H1 (cell line): ENCODE measurements around the gene GRAMD1B. TPM values are rescaled to one million over a fixed set of nuclear protein-coding genes. Genes with fewer than 3 reads are reported as not detected.

Experiments used
- CTCF ChIA-PET: fragments of 300-600 bp; sonication (Branson Sonifier 250); formaldehyde crosslinking; loops from one replicate; lab custom pipeline; 2021; ENCODE audit not compliant: partially characterized antibody; lab: Charles Lee
- POLR2A ChIA-PET: fragments of 300-600 bp; sonication (Branson Sonifier 250); formaldehyde crosslinking; loops from one replicate; lab custom pipeline; 2021; ENCODE audit warnings: inconsistent platforms; ENCODE audit not compliant: partially characterized antibody; lab: Charles Lee
- DNase-seq, 2 experiments: peaks; one replicate each; pipeline versions ENCODE4 v3.0.0 to v3.0.0-alpha.2; 2010 to 2022; ENCODE audit warnings: low spot score in 2 of 2, low read depth in 1 of 2, mixed read lengths in 1 of 2
- FAIRE-seq: peaks from 2 replicates; lab custom pipeline; 2011; peaks lifted over from hg19 to GRCh38; lab: Jason Lieb, UNC
- H2AFZ ChIP-seq: 2 replicates; pipeline ENCODE4 v1.8.1; 2012; ENCODE audit warnings: low read length, inconsistent platforms
- H2AK5ac ChIP-seq: 2 replicates; pipeline ENCODE4 v1.6.1; 2013; ENCODE audit warnings: low read depth, low read length
- H2BK120ac ChIP-seq: replicated peaks from 2 replicates; pipeline ENCODE3; 2013; ENCODE audit warnings: low read depth, low read length, inconsistent platforms
- H2BK12ac ChIP-seq: 2 replicates; pipeline ENCODE4 v1.6.1; 2013; ENCODE audit warnings: low read depth, low read length
- H2BK15ac ChIP-seq: 2 replicates; pipeline ENCODE4 v1.6.1; 2013; ENCODE audit warnings: low read length
- H2BK20ac ChIP-seq: 2 replicates; pipeline ENCODE4 v1.6.1; 2013; ENCODE audit warnings: low read length
- H2BK5ac ChIP-seq: 2 replicates; pipeline ENCODE4 v1.6.1; 2013; ENCODE audit warnings: low read depth, low read length
- H3K14ac ChIP-seq: 2 replicates; pipeline ENCODE4 v1.6.1; 2013; ENCODE audit warnings: inconsistent platforms; ENCODE audit not compliant: insufficient read length
- H3K18ac ChIP-seq: 2 replicates; pipeline ENCODE4 v1.6.1; 2013; ENCODE audit warnings: low read length; ENCODE audit errors: extremely low read depth
- H3K23ac ChIP-seq: 2 replicates; pipeline ENCODE4 v1.6.1; 2013; ENCODE audit warnings: inconsistent platforms; ENCODE audit not compliant: insufficient read length
- H3K23me2 ChIP-seq: 2 replicates; pipeline ENCODE4 v1.6.1; 2013; ENCODE audit warnings: low read depth, low read length
- H3K27ac ChIP-seq: 2 replicates; pipeline ENCODE4 v1.6.1; 2011; ENCODE audit warnings: low read depth, low read length, inconsistent platforms
- H3K27me3 ChIP-seq, 4 experiments: replicated peaks in 1 of 4; 1 replicate in 1 of 4; 2 replicates in 3 of 4; pipeline versions ENCODE4 v1.6.1 to v1.8.1; 2011 to 2013; ENCODE audit warnings: low read length in 3 of 4, mild to moderate bottlenecking in 3 of 4, inconsistent platforms in 2 of 4, mixed read lengths in 2 of 4, moderate library complexity in 1 of 4; ENCODE audit not compliant: control insufficient read depth in 3 of 4, insufficient read depth in 3 of 4; ENCODE audit errors: extremely low read depth in 1 of 4
- H3K36me3 ChIP-seq, 4 experiments: 2 replicates each; pipeline versions ENCODE4 v1.6.1 to v1.8.1; 2011 to 2013; ENCODE audit warnings: mild to moderate bottlenecking in 4 of 4, low read length in 3 of 4, moderate library complexity in 2 of 4, control low read depth in 1 of 4, inconsistent platforms in 1 of 4; ENCODE audit not compliant: insufficient read depth in 4 of 4, control insufficient read depth in 2 of 4
- H3K4ac ChIP-seq: replicated peaks from 2 replicates; pipeline ENCODE3; 2013; ENCODE audit warnings: low read length, low read depth, mixed read lengths, inconsistent platforms; ENCODE audit not compliant: insufficient read length
- H3K4me1 ChIP-seq, 4 experiments: replicated peaks in 1 of 4; 1 replicate in 1 of 4; 2 replicates in 3 of 4; pipeline versions ENCODE4 v1.6.1 to v1.8.1; 2011 to 2013; ENCODE audit warnings: low read length in 3 of 4, inconsistent platforms in 2 of 4, mixed read lengths in 1 of 4; ENCODE audit not compliant: insufficient read depth in 4 of 4, control insufficient read depth in 3 of 4
- H3K4me2 ChIP-seq, 2 experiments: 2 replicates each; pipeline versions ENCODE4 v1.6.1 to v1.8.1; 2011 to 2013; ENCODE audit warnings: low read depth in 2 of 2, low read length in 2 of 2, control low read depth in 1 of 2, inconsistent platforms in 1 of 2, mild to moderate bottlenecking in 1 of 2; ENCODE audit not compliant: insufficient read depth in 1 of 2
- H3K4me3 ChIP-seq, 4 experiments: fragments of 200-600, 300-600 bp in 1 of 4; sonication (generic), shearing (Covaris generic), sonication (Bioruptor Twin) in 1 of 4; 2 replicates each; pipeline versions ENCODE4 v1.5.1 to v1.8.1; 2011 to 2016; ENCODE audit warnings: low read length in 4 of 4, low read depth in 3 of 4, control low read depth in 2 of 4, inconsistent platforms in 2 of 4, mild to moderate bottlenecking in 2 of 4, mixed read lengths in 1 of 4, moderate library complexity in 1 of 4; ENCODE audit not compliant: insufficient read depth in 2 of 4; ENCODE audit errors: extremely low read depth in 1 of 4
- H3K56ac ChIP-seq: replicated peaks from 2 replicates; pipeline ENCODE3; 2013; ENCODE audit warnings: low read depth, mild to moderate bottlenecking, mixed read lengths, low read length, inconsistent platforms; ENCODE audit not compliant: insufficient read length
- H3K79me1 ChIP-seq: 2 replicates; pipeline ENCODE4 v1.6.1; 2013; ENCODE audit warnings: low read depth, low read length, control low read depth
- H3K79me2 ChIP-seq, 2 experiments: 2 replicates each; pipeline versions ENCODE4 v1.6.1 to v1.8.1; 2012 to 2013; ENCODE audit warnings: low read length in 2 of 2, mild to moderate bottlenecking in 2 of 2, inconsistent platforms in 1 of 2; ENCODE audit not compliant: insufficient read depth in 2 of 2, control insufficient read depth in 1 of 2
- H3K9ac ChIP-seq, 4 experiments: replicated peaks in 1 of 4; 1 replicate in 1 of 4; 2 replicates in 3 of 4; pipeline versions ENCODE4 v1.6.1 to v1.8.1; 2011 to 2013; ENCODE audit warnings: low read depth in 3 of 4, low read length in 3 of 4, control low read depth in 2 of 4, mild to moderate bottlenecking in 2 of 4, moderate library complexity in 2 of 4, inconsistent platforms in 1 of 4; ENCODE audit errors: extremely low read depth in 1 of 4
- H3K9me3 ChIP-seq, 2 experiments: 2 replicates each; pipeline versions ENCODE4 v1.6.1 to v1.8.1; 2012 to 2013; ENCODE audit warnings: mild to moderate bottlenecking in 2 of 2, moderate library complexity in 2 of 2, control low read depth in 1 of 2, inconsistent platforms in 1 of 2, low read depth in 1 of 2, low read length in 1 of 2, mixed read lengths in 1 of 2; ENCODE audit not compliant: insufficient read depth in 2 of 2
- H4K20me1 ChIP-seq, 2 experiments: replicated peaks in 1 of 2; 2 replicates each; pipeline versions ENCODE3 to v1.8.1; 2011 to 2013; ENCODE audit warnings: inconsistent platforms in 2 of 2, low read length in 2 of 2, mild to moderate bottlenecking in 1 of 2; ENCODE audit not compliant: insufficient read depth in 2 of 2, control insufficient read depth in 1 of 2
- H4K5ac ChIP-seq: 2 replicates; pipeline ENCODE4 v1.6.1; 2013; ENCODE audit warnings: low read length, low read depth, mixed read lengths, inconsistent platforms; ENCODE audit not compliant: insufficient read length
- H4K8ac ChIP-seq: 2 replicates; pipeline ENCODE4 v1.8.0; 2013; ENCODE audit warnings: mild to moderate bottlenecking, moderate library complexity, low read length, inconsistent platforms; ENCODE audit not compliant: insufficient read depth; ENCODE audit errors: extremely low read depth
- H4K91ac ChIP-seq: replicated peaks from 2 replicates; pipeline ENCODE3; 2013; ENCODE audit warnings: low read length, mixed read lengths, inconsistent platforms; ENCODE audit not compliant: insufficient read length
- BACH1 ChIP-seq: IDR thresholded peaks from 2 replicates; pipeline ENCODE4 v1.6.1; 2012; ENCODE audit warnings: low read length, improper control_type of control experiment
- CEBPB ChIP-seq: IDR thresholded peaks from 2 replicates; pipeline ENCODE4 v1.6.1; 2012; ENCODE audit warnings: low read depth, low read length
- CTBP2 ChIP-seq: IDR thresholded peaks from 2 replicates; pipeline ENCODE4 v1.7.0; 2011; ENCODE audit warnings: borderline replicate concordance, mild to moderate bottlenecking, moderate library complexity, mixed read lengths, low read length; ENCODE audit not compliant: insufficient read depth, insufficient read length
- KDM4A ChIP-seq: IDR thresholded peaks from one replicate; pipeline ENCODE4 v1.7.1; 2012; ENCODE audit warnings: low read depth, mild to moderate bottlenecking, moderate library complexity, low read length, inconsistent platforms; ENCODE audit not compliant: severe bottlenecking
- KDM5A ChIP-seq: fragments of 200-600 bp; IDR thresholded peaks from 2 replicates; pipeline ENCODE4 v1.7.1; 2012; ENCODE audit warnings: mild to moderate bottlenecking, low read length, inconsistent platforms, mixed read lengths
- NANOG ChIP-seq: IDR thresholded peaks from 2 replicates; pipeline ENCODE4 v1.6.1; 2011; ENCODE audit warnings: low read length, low read depth, mild to moderate bottlenecking, inconsistent platforms; ENCODE audit not compliant: insufficient read depth, poor library complexity, severe bottlenecking
- POU5F1 ChIP-seq: IDR thresholded peaks from 2 replicates; pipeline ENCODE4 v1.6.1; 2011; ENCODE audit warnings: low read depth, mild to moderate bottlenecking, low read length, moderate library complexity
- RNF2 ChIP-seq: fragments of 200-900, 300-1000 bp; sonication (generic); IDR thresholded peaks from 2 replicates; pipeline ENCODE4 v1.7.1; 2016; ENCODE audit warnings: borderline replicate concordance, low read depth, mild to moderate bottlenecking, antibody characterized with exemption, low read length; ENCODE audit not compliant: poor library complexity, severe bottlenecking; ENCODE audit errors: missing control alignments
- SAP30 ChIP-seq: fragments of 300-600 bp; sonication (generic); IDR thresholded peaks from 2 replicates; pipeline ENCODE4 v1.7.1; 2012; ENCODE audit warnings: low read length, moderate library complexity, mild to moderate bottlenecking, inconsistent platforms; ENCODE audit not compliant: insufficient read depth, insufficient replicate concordance
- ZNF274 ChIP-seq: IDR thresholded peaks from 2 replicates; pipeline ENCODE4 v1.7.0; 2012; ENCODE audit warnings: low read length, borderline replicate concordance; ENCODE audit errors: extremely low read depth
- WGBS, 2 experiments: shearing (Covaris generic) in 1 of 2; methylation state at CpG; one replicate each; pipeline versions ENCODE4 v1.1.6 to v1.1.7; 2013 to 2015; ENCODE audit warnings: low lambda C conversion rate in 2 of 2, mixed read lengths in 2 of 2, inconsistent platforms in 1 of 2, low coverage in 1 of 2, missing lambda C conversion rate in 1 of 2; ENCODE audit not compliant: insufficient replicate concordance in 2 of 2, insufficient coverage in 1 of 2, insufficient read length in 1 of 2; ENCODE audit errors: extremely low coverage in 1 of 2, missing lambda C conversion rate in 1 of 2; 5-methylcytosine and 5-hydroxymethylcytosine counted together
- polyA plus RNA-seq, 7 experiments: library from polyadenylated mRNA; depleted of rRNA in 3 of 7; stranded (reverse) in 5 of 7; unstranded in 2 of 7; fragments of >200 nt in 5 of 7; fragments of 200-250 nt in 2 of 7; gene quantifications; 1 replicate in 5 of 7; 2 replicates in 1 of 7; 4 replicates in 1 of 7; pipeline versions ENCODE4 v1.2.1 to v1.2.3, GENCODE V29; 2011 to 2013; ENCODE audit warnings: missing spikeins in 2 of 7, mixed read lengths in 2 of 7
- total RNA-seq: library from RNA; stranded (reverse); fragmentation: NEBNext Ultra II Directional; extraction: Animal tissue kit (Norgen Biotek cat#: 25700); gene quantifications from 2 replicates; pipeline ENCODE4 v1.2.1, GENCODE V29; 2021
- TF ChIP-seq, protein P1 (sequence below): IDR thresholded peaks from 2 replicates; pipeline ENCODE4 v1.6.1; 2011; ENCODE audit warnings: low read depth, mild to moderate bottlenecking, low read length; ENCODE audit not compliant: insufficient read depth

GRAMD1B gene
- total and polyA plus RNA-seq, 2 of the 8 experiments (the other 6 are each of a cell fraction or from before 2014, with no cell fraction given), result 10.1 to 21.2 TPM

DNA sequence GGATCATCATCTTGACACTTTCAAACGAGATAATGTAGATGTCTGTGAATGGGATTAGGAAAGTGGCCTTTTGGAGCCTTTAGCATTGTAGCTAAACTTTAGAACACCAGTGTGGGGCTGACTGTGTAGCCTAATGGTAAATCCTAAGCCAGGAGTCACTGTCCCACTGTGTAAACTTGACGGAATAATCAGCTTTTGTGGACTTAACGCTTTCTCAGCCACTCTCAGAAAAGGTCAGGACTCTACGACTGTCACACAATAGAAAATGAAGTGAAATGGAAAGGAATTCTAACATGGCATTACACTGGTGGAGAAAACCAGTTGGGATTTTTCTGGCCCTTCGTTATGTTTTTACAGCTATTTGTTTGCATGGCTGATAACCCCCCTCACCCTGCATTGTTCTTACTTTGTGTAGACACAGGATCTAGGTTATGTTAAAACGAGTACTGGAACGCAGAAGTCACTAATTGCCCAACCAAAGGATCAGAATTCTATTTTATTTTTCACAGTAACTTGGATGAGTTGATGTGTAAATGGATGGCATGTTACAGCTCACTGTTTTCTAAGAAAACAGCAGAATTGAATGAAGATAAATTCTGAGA is 22.0 kb upstream of the GRAMD1B start:
- ChIA-PET CTCF (interaction anchor here (0.7 to 6.2 kb wide), 56 partner anchors 9 to 324 kb away, joined by 3 to 81 read pairs (median 4); partner anchors contain the start of gene GRAMD1B), POLR2A (interaction anchor here (0.9 to 1.9 kb wide), 5 partner anchors 8 to 70 kb away, joined by 3 to 5 read pairs (median 3); no protein-coding TSS in a partner anchor)
- H4K20me1 ChIP-seq, result no peaks in the 10 kb centered on the region
- FAIRE-seq (no peak), DNase-seq (no peak)
- peaks cover 2% of the 10 kb centered on the region; the same call in 1 of the 2 replicates for H3K23me2 ChIP-seq
- H3K36me3 ChIP-seq, result no peaks in the 10 kb centered on the region
- no peaks in the 10 kb centered on the region for H3K79me2 ChIP-seq
- peaks cover 0 to 6% (median under 1%) of the 10 kb centered on the region in 4 experiments; a peak in 4 of 7 replicates for H3K27me3 ChIP-seq
- H3K23ac ChIP-seq, result no peak overlapping the region
- 56% methylated on average over 7 of the region's 7 CpGs; no CpG with 5 or more reads in 1 of the 2 experiments for WGBS, 2 experiments
- H3K79me1 ChIP-seq, result no peaks in the 10 kb centered on the region
- no peak overlapping the region for H2BK5ac ChIP-seq
- peaks cover 0 to 21% (median 7%) of the 10 kb centered on the region in 4 experiments; a peak in 6 of 7 replicates for H3K4me1 ChIP-seq
- no peak overlapping the region for H2BK20ac ChIP-seq
- H3K9me3 ChIP-seq, result no peaks in the 10 kb centered on the region
- H3K4me2 ChIP-seq, result peak overlapping the region in 1 of 2 experiments; percentile 36; a peak in 2 of 4 replicates
- H3K4me3 ChIP-seq, result peak overlapping the region in 1 of 4 experiments; percentile 1; a peak in 1 of 8 replicates
- H2AK5ac ChIP-seq, result no peak overlapping the region
- no peak overlapping the region for H3K14ac ChIP-seq
- no peak overlapping the region for H3K9ac ChIP-seq
- H3K4ac ChIP-seq, result no peak overlapping the region
- H2AFZ ChIP-seq, result no peak overlapping the region; the same call in 1 of the 2 replicates
- no peak overlapping the region for H4K8ac ChIP-seq
- H4K5ac ChIP-seq, result no peak overlapping the region
- no peak overlapping the region for H3K27ac ChIP-seq
- TF ChIP-seq RNF2 (no peak), SAP30 (no peak), CTBP2 (no peak), BACH1 (no peak), ZNF274 (no peak), KDM4A (no peak), CEBPB (no peak), NANOG (no peak), POU5F1 (no peak), KDM5A (no peak)
- TF ChIP-seq, protein P1, sequence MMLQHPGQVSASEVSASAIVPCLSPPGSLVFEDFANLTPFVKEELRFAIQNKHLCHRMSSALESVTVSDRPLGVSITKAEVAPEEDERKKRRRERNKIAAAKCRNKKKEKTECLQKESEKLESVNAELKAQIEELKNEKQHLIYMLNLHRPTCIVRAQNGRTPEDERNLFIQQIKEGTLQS, result no peak
- TF ChIP-seq, all 59 proteins: peak for 0
- H4K91ac ChIP-seq, result no peak overlapping the region
- H2BK15ac ChIP-seq, result no peak overlapping the region
- no peak overlapping the region for H2BK12ac ChIP-seq
- H2BK120ac ChIP-seq, result no peak overlapping the region
- no peak overlapping the region for H3K56ac ChIP-seq
- no peak overlapping the region; the same call in 1 of the 2 replicates for H3K18ac ChIP-seq
